DMS 273 (cell line): ENCODE measurements around the gene SEC14L1.
A peak's percentile ranks its signal among the peaks of the same experiment; 100 is the strongest.
"Not testable (repeated sequence)": the region's sequence is repeated elsewhere in the genome, so short reads cannot be mapped to it uniquely, and the experiment has no call there.

Experiments
- DNase-seq: peaks from one replicate; lab custom pipeline; 2025; ENCODE audit not compliant: unreplicated experiment; lab: John Stamatoyannopoulos, UW

SEC14L1 gene

DNA sequence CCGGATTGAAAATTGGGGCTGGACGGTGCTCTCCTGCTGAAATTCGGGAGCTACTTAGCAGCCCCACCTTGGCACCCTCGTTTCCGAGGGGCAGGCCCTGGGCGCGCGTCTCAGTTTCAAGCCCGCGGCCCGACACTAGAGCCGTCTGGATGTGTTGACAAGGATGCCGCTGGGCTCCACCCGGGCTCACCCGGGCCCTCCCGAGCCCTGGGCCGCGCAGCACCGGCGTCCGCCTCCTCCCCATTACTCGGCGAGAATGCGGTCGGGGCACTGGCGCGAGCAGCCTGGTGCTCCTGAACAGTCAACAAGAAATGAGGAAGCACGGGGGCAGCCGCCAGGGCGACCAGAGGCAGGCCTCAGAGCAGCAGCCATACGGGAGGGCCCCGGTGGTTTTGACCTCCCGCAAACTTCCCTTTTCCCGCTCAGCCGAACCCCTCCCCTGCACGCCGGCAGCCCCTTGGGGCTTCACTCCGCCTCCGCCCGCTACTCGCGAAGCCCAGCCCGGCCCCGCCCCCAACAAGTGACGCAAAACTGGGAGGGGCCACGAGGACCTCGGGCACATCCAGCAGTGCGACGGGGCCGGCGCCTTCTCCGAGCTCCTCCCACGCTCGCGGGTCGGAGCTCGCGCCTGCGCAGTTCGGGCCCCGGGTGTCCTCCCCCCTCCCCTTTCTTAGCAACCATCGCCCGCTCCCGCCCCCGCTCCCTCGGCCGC lies 447 bp upstream of the SEC14L1 start:
- peak; percentile 99 for DNase-seq

DNA sequence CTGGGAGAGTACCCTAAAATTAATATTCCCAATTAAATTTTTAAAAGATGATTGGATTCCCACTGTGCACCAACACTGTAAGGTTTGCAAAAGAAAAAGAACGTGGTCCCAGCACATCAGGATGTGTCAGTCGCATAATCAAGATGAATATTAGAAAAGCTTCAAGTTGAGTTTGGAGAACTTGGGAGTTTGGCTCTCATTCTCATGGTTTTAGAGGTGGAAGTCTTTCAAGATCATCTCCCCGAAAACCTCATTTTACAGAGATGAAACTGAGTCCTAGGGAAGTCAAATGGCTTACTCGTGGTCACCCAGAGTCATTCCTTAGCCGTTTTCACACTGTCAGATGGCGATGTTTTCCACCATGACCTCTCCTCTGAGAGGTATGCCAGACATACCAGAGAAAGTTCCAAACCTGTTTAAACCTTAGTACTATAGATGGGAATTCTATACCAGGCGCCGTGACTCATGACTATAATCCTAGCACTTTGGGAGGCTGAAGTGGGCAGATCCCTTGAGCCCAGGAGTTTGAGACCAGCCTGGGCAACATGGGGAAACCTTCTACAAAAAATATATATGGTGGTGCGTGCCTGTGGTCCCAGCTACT lies 1.2 kb downstream of the SEC14L1 start:
- DNase-seq, result no peak

DNA sequence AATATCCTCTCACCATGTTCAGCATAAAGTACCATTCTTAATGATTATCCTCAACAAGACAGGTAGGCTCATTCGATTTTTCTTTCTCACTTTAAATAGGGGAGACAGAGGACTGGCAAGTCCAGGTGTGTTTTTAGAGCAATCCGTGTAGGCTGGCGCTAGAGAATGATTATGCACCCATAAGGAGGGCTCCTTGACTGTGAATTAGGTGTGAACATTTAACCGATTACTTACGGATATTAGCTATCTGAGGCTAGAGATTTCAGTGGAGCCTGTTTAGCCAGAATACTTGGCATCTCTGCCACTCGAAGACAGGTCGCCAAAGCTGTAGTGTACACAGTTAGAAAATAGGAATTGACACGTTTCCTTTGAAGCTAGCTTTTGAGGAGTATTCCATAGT lies 1.9 kb downstream of the SEC14L1 start:
- no peak for DNase-seq

DNA sequence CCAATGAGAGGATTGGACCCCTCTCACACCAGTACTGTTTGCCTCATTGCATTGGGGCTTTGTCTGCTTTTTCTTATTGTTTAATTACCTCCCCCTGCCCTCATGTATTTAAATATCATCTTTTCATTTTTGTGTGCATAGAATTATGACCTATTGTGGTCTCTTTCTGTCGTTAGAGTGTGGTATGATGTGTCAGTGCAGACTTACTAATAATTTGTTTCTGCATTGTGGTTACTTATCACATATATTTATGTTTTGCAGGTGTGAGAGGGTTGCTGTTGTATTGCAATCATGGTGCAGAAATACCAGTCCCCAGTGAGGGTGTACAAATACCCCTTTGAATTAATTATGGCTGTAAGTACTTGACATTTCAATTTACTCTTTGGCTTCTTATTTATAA lies 2.5 kb downstream of the SEC14L1 start:
- DNase-seq, result no peak

DNA sequence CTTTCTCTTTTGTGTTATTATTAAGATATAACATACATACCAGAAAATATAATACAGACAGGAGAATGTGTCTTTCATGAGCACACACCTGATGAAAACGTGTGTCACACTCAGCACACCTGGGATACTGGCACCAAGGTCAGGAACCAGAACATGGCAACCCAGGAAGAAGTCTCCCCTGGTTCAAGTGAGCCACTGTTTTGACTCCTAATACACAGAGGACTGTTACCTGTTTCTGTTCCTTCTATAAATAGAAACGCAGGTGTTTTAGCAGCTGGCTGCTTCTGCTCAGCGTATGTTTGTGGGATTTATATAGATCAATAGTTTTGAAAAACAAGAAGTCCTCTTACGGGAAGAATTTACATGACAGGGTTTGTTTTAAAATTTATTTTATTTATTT lies 3.5 kb downstream of the SEC14L1 start:
- no peak for DNase-seq

DNA sequence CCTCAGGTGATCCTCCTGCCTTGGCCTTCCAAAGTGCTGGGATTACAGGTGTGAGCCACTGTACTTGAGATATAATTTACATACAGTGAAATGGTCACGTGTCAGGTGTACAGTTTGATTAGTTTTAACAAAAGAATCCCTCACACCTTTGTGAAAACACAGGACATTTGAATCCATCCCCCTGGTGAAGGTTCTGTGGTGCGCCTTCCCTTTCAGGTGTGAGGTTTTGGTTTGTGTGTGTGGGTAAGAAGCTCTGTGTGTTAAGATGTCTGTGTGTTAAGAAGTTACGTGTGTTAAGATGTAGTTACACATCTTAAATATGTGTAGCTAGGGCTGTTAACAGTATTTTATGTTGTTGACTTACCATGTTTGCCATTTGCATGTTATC lies 4.4 kb downstream of the SEC14L1 start:
- no peak for DNase-seq

DNA sequence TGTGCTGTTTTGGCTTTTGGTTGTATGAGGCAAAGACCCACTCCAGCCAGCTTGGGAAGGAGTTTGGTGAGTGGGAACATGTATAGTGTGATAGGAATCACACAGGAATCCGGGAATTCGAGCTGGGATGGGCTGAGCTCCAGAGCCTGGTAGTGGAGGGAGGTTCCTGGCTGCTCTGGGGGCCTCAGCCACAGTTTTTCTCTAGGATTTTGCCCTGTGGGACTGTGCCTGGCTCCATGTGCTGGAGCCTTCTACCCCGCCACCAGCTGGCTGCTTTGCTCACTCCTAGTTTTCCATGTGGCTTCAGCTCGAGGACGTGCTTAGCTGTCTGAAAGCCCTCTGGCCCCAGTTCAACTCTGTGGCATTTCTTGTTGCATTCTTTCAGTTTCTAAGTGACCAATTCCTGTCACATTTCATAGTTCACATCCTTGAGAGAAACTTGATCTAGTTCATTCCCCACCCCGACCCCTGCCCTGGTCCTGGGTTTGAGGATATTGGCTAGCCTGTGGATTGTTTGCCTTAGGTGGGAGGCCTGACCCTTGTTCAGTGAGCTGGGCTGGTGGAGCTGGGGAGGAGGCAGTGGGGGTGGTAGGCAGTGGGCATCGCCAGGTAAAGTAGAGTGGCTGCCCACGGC lies 5.0 kb downstream of the SEC14L1 start:
- DNase-seq, result peak; percentile 48

DNA sequence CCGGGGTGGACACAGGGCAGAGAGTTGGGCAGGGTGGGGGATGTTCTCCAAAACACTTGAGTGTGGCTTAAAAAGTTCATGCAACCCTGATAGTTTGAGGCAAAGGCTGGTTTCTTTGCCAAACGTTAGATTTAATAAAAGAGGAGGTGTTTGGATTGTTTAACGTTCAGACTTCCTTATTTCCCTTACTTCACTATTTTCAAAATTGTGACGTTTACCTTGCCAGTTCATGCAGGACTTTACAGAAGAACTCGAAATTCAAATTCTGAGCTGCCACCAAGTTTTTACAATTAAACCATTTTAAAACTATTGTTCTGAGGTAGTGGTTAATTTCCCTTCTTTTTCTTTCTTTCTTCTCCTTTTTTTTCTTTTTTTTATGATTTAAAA lies 5.5 kb downstream of the SEC14L1 start:
- DNase-seq, result no peak

DNA sequence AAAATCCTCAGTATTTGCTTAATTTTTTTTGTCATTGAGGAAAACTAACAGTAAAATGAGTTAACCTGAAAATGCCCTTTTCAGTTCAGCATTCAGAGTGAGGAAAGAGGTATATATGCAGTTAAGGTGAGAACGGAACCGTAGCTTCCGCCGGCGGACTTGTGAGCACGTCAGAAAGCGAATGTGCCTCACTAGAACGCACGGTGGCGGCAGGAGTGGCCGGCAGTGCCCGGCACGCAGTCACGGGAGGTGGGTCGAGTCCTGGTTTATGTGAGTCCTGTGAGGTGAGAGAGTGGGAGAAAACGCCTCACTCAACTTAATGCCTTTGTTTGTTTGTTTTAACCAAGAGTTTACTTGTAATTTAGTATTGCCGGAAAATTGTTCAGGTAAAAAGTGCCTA lies 6.1 kb downstream of the SEC14L1 start:
- DNase-seq, result no peak

DNA sequence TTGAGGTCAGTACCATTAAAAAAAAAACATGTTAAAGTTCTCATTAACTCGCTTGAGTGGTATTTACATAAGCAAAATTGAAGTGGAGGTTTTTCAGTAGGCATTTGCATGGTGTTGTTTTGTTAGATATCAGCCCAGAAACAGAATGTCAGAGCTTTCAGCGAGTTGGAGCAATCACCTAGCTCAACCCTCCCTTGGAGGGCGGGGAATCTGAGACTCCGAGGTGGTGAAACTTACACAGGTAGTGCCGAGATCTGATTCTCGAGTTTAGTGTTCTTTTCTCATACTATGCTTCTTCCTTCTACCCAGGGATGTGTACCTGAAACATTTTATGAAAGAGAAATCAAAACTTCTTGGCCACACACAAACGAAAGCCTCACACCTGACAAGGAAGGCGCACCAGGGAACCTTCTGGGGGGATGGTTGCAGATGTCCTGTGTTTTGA lies 6.6 kb downstream of the SEC14L1 start:
- no peak for DNase-seq

DNA sequence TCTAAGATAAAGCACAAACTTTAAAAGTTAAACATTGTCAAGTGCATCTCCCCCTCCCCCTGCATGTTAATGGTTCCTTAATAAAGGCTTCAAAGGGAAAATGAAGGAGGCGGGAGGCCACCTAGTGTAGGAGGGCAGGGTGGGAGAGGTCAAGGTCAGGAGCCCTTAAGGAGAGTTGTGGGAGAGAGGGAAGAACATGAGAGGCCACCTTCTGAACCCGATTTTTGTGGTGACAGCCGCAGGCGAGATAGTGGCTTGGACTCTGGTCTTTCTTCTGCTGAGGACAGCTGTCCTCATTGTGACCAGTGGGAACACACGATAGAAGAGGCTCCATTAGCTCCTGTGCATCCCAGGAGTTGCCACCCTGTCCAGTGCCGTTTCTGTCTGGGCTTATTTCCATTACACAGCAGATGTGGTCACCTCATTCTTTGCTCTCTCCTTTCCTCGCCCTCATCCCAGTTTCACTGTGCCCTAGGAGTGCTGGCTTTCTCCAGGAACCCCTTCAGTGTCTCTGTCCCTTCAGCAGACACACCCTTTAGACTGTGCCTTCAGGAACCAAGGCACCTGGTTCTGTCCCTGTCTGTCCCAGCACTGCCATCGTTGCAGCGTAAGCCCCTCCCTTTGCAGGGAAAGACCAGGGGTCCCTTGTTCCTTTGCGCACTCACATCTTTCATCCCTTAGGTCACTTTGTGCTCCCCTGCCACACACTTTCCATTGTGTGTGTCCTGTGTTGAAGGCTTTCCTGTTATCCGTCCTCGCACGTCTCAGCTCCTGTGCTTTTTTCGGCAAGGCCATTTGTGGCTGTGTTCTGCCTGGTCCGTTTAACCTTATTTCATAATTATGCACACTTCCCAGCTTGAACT lies 7.5 kb downstream of the SEC14L1 start:
- DNase-seq, result no peak

DNA sequence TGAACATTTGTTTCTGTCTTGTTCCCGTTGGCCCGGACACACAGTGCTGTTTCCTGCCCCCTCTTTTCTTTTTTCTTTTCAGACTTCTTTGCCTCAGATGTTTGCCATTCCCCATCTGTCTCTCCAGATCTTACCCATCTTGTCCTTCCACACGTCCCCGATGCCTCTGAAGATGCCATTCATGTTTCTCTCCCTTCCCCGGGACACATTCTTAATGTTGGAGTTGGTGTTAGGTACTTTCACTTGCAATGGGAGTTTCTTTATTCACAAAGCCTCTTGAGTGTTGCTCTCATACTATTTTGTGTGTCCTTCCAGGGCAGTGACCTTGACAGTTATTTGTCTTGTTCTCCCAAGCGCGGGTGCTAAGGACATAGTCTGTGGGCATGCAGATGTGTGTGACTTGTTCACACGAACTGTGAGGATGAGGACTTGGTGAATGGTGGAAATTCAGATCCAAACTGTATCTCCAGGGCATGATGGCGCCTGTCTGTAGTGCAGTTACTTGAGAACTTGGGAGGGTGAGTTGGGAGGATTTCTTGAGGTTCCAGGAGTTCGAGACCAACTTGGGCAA lies 8.3 kb downstream of the SEC14L1 start:
- no peak for DNase-seq

DNA sequence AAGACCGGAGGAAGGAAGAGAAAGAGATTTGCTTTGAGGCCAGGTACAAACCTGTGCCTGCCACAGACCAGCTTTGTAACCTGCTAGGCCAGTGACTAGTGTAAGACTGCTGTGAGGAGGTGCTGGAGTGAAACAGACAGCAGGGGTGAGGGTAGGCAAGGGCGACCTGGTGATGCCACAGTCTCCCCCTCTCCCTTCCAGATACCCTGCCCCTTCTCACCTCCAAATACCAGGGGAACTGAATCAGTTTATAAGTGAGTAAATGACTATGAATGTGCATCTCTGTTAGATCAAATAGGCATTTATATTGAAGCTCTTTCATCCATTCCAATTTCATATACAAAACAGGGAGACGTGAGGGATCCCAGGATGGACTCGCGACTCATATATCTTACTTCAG lies 9.4 kb downstream of the SEC14L1 start:
- no peak for DNase-seq

DNA sequence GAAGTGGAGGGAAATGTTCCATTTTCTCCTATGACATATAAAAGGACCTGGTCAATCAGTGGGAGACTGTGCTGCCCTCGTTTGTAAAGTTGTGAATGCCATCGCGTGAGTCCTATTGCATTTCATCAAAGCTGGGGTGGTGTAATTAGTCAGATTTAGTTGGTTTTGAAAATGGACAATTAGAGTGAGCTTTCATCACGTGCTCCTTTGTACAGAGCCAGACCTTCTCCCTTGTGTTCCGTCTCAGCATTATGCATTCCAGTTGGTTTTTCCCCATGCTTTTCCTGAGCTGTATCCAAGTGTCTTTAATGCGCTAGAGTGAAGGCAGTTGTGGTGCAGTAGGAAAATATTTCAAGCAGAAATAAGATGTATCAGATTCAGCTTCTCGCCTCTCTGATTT lies 10.4 kb downstream of the SEC14L1 start:
- DNase-seq, result no peak

DNA sequence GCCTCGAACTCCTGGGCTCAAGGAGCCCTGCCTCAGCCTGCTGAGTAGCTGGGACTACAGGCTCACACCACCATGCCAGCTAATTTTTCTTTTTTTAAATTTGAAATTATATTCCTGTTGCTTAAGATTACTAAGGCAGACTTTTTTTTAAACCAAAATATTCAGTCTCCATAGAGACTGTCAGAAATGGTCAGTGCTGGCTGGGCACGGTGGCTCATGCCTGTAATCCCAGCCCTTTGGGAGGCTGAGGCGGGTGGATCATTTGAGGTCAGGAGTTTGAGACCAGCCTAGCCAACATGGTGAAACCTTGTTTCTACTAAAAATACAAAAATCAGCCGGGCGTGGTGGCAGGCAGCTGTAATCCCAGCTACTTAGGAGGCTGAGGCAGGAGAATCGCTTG lies 11.3 kb downstream of the SEC14L1 start:
- not testable (repeated sequence) for DNase-seq

DNA sequence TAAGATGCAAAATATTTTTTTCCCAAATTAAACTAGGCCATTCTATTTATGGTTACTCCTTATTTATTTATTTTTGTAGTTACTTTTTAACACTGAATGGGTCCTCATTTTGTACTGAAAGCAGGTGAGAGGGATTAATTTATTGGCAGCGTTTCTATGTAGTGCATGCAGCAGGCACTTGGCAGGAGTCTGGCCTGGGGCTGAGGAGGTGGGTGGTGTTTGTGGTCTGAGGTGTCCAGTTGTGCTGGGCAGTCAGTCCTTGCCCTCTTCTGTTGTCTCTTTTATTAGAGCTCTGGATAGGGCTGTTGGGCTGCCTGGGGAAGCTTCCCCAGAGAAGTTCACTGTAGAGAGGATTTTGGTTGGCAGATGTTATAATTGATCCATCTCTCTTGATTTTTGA lies 12.7 kb downstream of the SEC14L1 start:
- DNase-seq, result peak; percentile 28

DNA sequence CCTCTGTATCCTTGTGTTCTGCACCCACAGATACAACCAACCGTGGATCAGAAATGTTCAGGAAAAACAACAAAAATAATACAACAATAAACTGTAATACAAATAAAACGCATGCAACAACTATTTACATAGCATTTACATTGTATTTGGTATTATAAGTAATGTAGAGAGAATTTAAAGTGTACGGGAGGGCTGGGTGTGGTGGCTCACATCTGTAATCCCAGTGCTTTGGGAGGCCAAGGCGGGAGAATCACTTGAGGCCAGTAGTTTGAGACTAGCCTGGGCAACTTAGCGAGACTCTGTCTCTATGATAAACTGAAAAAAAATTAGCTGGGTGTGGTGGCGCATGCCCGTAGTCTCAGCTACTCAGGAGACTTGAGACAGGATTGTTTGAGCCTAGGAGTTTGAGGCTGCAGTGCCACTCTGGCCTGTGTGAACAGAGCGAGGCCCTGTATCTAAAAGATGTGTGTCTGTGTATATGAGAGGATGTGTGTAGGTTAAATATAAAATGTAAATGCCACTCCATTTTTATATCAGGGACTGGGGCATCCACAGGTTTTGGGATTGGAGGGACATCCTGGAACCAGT lies 13.3 kb downstream of the SEC14L1 start:
- DNase-seq, result no peak

DNA sequence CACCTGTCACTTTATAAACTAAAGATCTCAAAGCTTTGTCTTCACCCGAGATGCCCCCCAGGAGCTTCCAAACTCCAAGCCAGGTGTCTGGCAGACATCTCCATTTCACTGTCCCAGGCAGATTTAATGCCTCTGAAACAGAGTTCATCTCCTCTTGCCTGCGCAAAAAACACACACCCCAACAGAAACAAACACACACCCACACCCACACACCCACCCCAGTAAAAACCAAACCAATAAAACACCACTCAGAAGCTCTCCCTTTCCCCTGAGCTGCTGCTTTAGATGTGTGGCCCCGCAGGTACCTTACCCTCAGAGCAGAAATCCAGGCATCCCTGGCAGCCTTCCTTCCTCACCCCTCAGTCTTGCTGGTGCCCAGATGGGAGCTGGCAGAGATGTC lies 14.4 kb downstream of the SEC14L1 start:
- no peak for DNase-seq

DNA sequence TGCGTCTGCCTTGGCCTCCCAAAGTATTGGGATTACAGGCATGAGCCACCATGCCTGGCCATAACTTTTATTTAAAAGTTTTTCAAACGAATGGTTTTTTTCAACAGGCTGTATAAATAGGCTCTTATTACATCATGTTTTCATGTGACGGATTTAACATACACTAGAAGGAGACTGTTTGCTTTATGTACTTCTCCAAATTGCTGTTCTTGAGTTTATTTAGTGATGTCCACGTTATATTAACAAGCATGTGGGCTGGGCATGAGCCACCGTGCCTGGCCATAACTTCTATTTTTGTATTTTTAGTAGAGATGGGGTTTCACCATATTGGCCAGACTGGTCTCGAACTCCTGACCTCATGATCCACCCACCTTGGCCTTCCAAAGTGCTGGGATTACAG lies 17.0 kb downstream of the SEC14L1 start:
- not testable (repeated sequence) for DNase-seq

DNA sequence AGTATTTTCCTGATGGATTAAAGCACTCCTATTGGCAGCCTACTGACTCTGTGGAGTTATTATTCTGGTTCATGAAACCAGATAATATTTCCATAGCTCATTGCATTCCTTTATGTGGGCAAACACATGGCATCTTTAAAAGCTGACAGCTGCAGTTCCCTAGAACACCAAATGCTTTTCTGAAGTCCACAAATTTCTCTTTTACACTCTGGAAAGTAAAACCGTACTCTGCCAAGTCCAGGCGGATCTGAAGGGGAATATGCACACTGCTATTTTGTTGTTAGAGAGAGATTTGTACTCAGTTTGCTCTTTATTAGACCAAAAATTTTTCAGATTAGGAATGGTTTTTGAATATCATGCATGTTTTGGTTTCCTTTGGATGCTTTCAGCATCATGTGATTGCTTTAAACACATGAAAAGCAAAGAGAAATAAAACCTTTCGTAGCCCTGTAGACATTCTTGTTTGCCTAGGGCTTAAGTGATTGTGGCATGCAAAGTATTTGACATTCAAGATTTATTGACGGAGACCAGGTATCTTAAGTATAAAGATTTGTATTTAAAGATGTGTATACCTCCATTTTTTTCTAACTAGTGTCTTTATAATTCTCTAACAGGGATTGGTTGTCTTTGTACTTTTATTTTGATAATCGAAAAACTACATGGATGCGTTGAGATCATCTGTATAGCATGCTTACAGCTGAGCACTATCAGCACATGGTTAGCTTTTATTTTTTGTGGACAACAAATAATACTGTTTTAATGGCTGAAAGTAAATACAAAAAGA lies 19.5 kb downstream of the SEC14L1 start:
- peak; percentile 68 for DNase-seq
